Measurements from ENCODE around the gene MAPKBP1.

Gene MAPKBP1

DNA sequence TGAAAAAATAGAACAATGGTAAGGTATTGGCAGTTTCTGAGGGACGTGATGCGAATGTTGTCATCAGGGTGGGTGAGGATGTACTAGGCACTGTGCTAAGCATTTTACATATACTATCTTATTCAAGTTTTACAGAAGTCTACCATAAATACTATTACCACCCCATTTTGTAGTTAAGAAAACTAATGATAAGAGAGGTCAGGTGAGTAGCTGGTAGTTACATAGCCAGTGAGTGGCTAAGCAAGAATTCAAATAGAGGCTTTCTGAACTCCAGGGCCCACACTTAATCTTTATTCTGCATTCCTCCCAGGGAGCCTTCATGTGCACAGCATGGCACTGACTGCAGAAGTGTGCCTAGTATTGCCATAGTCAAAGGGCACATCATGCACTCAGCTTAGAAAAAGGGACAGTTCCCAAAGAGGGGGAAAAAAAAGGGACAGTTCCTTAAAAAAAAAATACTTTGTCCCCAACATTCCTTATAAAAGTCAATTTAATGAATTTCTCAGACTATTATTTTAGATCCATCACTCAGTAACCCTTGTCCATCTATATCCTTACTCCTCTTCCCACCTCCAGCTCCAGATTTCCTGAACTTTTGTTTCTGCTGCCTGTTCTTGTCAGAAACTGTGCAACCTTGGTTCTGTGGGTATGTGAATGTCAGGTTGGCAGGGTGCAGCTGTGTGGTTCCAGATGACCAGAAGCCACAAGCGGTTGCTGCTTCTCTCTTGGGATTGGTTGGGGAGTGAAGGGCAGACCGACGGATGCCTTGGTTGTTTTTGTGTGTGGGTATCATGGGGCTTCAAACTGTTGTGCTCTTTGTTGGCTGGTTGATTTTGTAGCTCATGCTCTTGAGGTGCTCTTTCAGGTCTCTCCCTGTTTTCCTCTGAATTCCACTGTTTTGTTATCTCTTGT, 8.3 kb downstream of the MAPKBP1 start:
- no peak for DNase-seq

DNA sequence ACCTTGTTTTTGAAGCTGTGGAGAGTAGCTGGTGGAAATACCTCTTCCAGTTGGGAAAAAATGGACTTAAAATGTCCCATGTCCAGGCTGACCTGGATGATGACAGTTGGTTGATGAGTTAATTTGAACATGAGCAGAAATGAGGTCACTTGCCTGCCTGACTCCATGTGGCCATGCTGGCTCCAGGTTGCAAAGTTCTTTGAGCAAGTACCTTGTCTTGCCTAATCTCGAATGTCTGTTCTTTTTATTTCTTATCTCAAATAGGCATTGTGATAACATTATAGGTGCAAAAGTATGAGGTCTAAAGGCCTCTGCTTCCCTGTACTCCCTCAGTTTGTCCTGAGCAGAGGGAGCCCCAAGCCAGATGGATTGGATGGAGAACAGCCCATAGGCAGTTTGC, 9.0 kb downstream of the MAPKBP1 start:
- no peak for DNase-seq

DNA sequence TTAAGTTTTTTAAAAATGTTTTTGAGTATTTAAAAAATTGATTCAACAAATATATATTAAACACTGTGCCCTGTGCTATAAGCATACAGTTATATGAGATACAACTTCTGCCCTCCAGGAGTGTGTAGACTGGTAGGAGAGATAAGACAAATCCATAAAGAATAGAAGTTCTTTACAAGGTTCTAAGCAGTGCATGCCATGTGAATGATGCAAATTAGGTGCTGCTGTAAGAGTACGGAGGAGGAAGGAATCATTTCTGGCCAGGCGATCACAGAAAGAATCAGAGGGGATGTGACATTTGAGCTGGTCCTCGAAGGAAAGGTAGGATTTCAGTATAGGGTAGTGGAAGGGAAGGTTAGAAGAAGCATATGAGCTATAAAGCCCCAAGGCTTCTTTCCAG, 14.0 kb downstream of the MAPKBP1 start:
- DNase-seq: no peak

DNA sequence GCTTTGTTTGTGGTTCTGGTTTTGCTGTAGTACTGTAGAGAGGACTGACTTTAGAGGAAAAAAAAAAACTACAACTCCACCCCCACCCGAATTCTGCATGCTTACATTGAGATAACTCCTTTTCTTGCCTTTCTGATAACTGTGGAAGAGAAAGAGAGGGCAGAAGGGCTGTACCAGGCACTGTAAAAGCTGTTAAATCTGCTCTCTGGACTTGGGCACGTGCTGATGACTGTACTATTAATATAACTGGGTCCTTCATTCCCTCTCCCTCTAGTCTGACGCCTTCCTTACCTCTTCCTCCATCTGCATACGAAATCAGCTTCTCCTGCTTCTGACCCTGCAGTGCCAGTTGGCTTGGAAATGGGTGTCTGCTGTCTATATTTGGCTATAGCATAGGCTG, 15.0 kb downstream of the MAPKBP1 start:
- DNase-seq: no peak

DNA sequence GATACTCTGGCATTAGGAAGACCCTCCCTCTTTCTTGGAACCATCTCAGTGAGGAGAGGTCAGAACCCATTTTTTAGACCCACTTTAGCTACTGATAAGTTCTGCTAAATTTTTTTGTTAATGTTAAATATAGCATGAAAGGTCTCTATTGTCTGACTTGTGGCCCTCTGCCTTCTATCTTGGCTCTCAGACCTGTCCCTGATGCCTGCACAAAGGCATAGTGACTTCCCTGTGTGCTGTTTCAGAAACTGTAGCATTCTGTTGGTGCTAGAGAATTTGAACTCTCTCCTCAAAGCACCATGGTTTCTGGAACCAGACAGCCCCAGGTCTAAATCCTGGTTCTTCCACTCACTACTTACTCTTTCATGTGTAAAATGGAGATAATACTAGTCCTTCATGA, 15.4 kb downstream of the MAPKBP1 start:
- DNase-seq: no peak

DNA sequence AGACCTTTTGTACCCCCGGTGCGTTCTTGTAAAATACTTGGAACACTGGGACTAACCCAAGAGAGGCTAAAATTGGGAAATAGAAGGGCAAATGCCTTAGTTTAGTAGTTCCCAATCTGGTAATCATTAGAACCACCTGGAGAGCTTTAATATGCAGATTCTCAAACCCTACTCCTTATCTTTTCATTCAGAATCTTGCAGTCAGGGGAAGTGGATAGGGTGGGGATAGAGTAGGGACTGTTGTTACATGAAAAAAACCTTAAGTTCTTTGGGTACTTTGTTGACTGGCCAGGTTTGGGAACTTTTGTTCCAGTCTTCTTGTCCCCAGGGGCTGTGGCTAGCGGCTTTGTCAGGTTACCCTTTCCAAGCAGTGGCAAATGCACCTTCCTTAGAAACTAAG, 15.9 kb downstream of the MAPKBP1 start:
- no peak for DNase-seq

DNA sequence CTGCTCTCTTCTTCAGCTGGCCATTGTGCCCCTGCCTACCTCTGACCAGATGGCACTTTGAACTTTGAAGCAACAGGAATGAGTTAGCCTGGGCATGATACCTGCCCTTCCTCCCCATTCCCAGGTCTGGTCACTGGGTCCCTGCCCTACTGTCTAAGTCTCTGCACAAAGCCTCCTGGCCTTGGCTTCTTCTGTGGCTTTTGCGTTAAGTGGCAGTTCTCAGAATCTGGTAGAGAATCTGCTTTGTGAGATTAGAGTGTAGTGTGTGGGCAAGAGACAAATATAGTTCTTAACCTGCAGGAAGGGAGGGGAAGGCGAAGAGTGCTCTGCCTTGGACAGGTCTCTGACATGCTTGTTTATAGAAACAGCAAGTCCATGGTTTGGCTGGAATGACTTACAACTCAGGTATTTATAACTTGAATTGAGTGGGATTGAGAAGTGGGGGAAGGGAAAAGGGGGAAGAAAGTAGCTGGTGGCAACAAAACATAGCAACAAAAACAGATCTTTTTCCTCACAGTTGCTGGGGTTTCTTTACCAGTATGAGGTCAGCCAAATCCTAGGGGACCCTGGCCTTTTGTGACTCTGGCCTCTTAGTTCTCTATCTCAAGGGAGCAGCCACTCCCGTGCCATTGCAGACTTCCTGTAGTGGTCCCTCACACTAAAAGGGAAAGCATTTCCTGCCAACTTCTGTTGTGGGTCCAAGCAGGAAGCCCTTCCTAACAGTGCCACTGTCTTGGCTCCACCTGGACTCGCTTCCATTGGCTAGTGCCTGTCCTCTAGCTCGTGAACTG, 16.7 kb downstream of the MAPKBP1 start:
- DNase-seq: no peak

DNA sequence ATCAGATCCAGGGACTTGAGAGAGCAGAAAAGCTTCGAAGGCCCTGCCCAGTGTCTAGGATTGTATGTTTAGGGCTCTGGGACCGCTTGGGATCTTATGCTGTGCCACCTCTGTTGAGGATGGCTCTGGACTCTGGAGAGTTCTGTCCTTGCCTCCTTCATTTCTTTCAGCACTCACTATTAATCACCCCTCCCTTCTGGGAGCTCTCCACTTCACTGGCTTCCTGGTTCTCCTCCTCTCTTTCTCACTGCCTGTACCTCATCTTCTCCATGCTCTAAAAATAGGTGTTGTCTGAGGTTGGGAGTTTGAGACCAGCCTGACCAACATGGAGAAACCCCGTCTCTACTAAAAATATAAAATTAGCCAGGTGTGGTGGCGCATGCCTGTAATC, 17.3 kb downstream of the MAPKBP1 start:
- no peak for DNase-seq

DNA sequence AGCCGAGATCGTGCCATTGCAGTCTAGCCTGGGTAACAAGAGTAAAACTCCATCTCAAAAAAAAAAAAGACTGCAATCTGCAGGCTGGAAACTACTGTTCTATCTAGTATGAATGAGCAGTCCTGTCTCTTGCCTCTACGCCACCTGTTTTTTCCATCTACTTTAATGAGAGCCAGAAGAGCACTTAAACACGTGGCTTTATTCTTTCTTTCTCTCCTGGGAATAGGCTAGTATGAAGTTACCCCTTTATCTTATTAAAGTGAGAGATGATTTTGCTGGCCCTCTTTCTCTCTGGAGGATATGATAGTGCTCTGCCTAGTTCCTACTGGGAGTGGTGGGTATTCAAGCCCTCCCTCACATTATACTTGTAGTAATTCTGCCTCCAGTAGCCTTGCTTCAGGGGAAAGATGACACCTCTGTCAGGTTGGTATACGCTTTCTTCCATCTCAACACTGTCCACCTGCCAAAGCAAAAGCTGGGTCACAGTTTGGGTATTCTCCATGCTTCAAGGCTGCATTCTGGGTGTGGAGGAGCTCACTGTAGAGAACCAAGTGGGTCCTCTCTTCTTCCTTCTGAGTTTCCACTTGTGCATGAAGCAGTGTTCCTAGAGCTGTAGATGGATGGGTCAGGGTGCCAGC, 17.8 kb downstream of the MAPKBP1 start:
- no peak for DNase-seq

DNA sequence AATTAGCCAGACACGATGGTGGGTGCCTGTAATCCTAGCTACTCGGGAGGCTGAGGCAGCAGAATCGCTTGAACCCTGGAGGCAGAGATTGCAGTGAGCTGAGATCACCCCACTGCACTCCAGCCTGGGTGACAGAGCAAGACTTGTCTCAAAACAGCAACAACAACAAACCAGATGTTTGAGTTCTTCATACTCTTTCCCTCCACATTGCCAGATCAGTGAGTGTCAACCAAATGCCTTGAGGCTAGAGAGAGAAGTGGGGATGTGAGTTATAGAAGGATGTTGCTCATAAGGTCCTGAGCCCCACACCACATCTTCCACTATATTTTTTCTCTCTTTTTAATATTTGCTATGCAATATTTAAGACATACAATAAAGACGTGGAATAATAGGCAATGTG, 19.8 kb downstream of the MAPKBP1 start:
- DNase-seq: no peak

DNA sequence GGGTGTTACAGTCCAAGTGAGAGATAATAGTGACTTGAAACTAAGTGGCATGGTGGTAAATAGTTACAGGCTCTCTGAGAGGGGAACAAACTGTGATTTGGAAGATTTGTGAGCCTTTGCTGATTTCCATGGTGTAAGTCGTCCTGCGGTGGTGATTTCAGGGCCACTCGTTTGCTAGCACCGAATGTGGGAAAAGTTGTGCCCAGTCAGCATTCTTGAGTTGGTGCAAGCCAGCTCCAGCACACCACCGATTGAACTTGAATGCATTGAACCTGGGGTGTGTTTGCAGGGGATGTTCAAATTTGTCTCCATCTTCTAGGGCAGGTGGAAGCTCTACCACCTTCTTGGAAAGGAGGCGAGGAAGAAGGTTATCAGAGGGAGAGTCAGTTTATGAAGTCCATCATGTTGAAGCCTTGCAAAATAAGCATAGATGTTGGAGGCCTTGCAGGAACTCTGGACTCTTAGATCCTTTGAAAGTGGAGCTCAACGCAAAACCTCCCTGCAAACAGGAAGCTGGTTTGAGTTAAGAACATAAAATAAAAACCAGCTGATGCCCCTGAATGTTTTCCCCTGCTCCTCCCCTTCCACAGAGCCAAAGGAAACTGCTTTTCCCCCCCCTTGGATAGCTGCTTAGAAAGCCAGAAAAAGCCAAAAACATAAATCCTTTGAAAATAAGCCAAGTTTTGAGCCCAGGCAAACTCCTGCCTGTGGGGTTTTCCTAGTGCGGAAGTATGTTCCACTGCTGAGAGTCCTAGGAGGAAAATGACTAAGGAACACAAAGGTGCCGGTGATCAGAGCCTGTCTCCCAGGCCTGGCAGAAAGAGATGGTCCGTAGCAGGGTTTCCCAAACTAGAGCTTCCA, 21.9 kb downstream of the MAPKBP1 start:
- DNase-seq: no peak

DNA sequence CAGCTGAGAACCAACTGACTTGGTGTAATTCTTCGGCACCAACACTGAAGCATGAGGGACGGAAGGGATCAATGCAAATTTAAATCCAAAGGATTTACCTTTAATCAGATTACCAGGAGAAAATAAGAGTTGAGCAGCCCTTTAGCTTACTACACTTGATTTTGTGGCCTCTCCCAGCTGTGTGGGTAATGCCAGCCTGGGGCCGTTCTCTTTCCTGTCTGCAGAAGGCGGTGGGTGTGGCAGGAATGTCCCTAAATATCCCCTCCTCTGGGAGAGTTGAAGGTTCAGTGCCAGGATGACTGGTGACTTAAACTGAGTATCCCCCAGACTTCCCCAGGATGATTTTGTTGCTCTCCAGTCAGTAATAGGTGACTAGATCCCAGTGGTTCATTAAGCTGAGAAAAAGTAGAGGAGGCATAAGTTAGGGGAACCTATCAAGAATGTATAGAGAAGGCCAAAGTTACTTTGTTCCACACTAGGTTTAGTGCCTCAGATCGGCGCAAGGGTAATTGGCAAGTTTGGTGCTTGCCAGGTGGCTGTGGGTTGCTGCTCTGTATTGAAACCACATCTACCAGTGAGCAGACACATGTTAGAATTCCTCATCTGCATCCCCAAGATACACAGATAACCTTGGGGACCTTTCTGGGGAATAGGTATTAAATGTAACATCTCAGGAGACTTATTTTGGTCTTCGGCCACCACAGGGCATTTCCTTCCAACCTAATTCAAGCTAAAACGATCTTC, 23.1 kb downstream of the MAPKBP1 start:
- no peak for DNase-seq

DNA sequence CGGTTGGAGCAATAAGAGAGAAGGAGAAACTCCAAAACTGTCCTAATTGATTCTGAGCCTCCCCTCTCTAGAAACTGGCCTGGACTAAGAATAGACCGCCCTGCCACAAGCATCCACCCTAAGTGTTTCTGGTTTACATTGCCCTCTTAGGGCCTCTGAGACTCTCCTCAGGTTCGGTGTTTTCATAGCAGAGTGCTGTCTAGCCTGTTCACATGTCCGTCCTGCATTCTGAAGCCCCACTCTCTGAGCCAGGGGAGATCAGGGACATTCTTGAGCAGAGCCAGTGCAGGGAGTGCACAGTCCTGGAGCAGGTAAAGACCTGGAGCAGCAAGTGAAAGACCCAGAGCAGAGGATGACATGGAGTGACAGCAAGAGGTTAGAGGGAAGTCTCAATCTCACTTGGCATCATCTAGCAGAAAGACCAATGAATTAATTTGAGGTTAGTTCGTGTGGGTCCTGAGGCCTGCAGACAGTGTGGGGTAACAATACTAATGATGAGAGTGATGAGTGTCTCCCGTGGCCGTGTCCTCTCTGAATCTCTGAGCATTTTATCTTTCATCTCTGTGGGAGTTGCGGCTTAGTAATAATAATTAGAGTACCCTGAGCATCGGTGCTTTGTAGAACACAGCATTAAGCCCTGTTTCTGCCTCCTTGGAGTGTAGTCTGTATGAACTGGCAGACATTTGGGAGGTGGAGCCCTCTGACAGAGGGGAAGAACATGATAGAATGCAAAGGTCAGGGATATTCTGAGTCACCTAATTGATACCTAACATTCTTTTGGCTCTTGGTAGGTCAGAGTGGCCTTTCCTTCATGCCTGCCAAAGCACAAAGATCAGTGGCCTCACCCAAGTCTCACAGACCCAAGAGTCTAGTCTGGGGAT, 24.6 kb downstream of the MAPKBP1 start:
- DNase-seq: no peak

DNA sequence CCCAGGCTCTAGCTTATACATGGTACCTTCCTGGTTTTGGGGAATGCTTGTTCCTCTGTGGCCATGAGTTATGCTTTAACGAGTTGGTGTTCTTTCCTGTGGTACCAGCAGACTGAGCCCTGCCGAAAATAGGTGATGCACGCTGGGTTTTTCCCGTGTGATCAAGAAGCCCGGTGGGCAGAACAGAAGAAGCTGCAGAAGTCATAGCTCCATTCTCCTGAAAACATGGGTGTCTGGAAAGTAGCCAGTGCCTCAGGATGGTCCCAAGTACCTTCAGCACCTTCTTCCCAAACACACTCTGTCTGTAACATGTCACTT, 25.2 kb downstream of the MAPKBP1 start:
- no peak for DNase-seq

DNA sequence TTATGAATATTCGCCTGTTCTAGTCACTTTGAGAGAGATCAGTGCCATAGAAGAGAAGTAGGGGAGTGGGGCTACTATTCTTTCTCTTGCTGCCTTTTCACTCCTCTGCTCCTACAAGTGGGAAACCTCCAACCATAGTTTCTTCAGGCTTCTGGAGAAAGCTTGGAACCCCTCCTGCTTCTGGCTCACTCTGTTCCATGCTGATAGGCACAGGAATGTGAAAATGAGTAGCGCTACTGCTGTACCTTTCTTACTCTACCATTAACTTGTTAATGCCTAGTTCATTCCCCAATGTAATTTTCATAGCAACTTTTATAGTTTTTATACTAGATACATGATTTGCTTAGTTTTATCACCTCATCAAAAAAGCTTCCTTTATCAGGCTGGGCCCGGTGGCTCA, 26.9 kb downstream of the MAPKBP1 start:
- no peak for DNase-seq

DNA sequence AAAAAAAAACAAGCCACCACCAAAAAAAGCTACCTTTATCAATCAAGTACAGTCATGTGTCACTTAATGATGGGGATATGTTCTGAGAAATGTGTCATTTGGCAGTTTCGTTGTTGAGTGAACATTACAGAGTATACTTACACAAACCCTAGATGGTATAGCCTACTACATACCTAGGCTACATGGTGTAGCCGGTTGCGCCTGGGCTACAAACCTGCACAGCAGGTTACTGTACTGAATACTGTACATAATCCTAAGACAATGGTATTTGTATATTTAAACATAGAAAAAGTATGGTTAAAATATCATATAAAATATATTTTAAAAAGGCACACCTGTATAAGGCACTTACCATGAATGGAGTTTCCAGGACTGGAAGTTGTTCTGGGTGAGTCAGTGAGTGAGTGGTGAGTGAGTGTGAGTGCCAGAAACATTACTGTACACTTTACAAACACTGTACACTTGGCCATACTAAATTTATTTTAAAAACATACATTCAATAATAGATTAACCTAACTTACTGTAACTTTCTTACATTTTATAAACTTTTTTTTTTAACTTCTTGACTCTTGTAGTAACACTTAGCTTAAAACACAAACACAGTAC, 27.7 kb downstream of the MAPKBP1 start:
- DNase-seq: no peak

DNA sequence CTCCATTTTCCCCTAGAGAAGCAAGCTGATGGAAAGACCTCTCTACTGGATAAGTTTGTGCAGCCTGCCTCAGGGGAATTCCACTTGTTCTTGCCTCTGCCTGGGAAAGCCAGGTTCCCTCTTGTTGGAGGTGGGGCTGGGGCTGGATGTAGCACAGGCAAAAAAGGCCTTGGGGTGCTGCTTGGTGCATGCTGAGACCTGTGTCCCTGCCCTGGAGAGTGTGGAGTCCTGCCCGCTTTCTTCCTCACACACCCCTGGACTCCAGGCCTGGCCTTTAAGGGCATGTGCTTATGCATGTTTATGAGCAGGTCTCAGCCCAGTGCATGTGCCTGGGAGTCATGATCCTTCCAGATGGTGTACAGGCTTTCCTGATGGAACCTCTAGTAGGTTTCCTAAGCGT, 30.1 kb downstream of the MAPKBP1 start:
- DNase-seq: no peak

DNA sequence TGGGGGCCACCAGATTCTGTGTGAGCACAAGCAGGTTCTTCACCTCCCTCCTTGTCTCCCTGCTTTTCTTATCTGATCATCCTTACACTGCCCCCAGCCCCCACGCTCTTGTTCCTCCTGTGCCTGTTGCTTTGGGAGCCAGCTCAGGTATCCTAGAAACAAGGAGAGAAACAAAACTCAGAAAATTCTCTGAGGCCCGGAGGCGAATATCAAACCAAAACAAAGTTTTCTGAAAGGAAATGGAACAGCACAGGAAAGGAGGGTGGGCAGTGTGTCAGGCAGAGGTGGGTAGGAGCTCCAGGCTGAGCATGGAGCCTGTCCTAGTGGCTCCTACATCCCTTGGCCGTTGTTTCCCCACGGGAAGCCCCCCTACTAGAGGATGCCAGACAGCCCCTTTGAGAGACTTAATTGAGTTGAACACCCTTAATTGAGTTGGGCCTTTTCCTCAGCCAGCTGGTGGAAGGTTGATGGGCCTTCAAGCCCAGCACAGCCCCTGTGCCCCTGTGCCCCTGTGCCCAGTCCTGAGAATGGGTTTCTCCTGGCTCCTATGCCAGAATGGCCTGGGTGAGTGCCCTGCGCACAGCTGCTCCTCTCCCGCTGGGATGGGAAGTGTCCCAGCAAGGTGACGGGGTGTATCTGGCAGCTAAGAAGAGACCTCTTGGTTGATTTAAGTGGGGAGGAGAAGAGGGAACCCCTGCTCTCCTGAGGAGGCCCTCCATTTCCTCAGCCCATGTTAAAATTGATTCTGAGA, 30.8 kb downstream of the MAPKBP1 start:
- DNase-seq: no peak

DNA sequence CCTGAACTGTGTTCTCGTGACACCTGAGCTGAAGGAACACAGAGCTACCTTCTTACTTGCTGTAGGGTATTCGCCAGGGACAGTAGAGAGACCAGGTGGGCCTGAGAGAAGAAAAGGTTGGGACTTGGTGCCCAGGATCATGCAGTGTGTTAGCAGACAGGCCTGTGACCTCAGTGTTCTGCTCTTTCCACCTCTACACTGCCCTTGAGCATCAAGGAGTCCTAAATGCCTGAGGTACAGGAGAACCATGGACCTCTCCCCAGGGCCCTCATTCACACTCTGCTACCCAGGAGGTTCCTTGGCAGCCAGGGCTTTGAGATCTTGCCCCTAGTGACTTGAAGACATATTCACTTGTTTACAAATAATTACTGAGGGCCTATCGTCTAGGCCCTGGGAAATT, 31.4 kb downstream of the MAPKBP1 start:
- DNase-seq: no peak
